DMS153 treated with DMSO at 0.1 percent for 48 hours (cell line): ENCODE measurements around the gene IL1RAPL2.
"Not testable (repeated sequence)": the region's sequence is repeated elsewhere in the genome, so short reads cannot be mapped to it uniquely, and the experiment has no call there.

Source experiments
- DNase-seq: peaks from one replicate; lab custom pipeline; 2025; ENCODE audit not compliant: unreplicated experiment; lab: John Stamatoyannopoulos, UW

Gene IL1RAPL2

GRCh38 chrX:105759598-105759997 is 1193.6 kb downstream of the IL1RAPL2 start:
- no peak for DNase-seq

- no peak for DNase-seq
Measured at GRCh38 chrX:105765691-105766090, 1199.7 kb downstream of the IL1RAPL2 start.

GRCh38 chrX:105773801-105774200 is 1207.8 kb downstream of the IL1RAPL2 start:
- no peak for DNase-seq

- DNase-seq = no peak
Measured at GRCh38 chrX:105775679-105776078, 1209.7 kb downstream of the IL1RAPL2 start.

GRCh38 chrX:105781804-105782203 is 1215.8 kb downstream of the IL1RAPL2 start:
- no peak for DNase-seq

- not testable (repeated sequence) for DNase-seq
Measured at GRCh38 chrX:105796877-105797276, 1230.9 kb downstream of the IL1RAPL2 start.

GRCh38 chrX:105803891-105804290 is 1237.9 kb downstream of the IL1RAPL2 start:
- no peak for DNase-seq

- DNase-seq = not testable (repeated sequence)
Measured at GRCh38 chrX:105805655-105806054, 1239.7 kb downstream of the IL1RAPL2 start.

GRCh38 chrX:105816517-105816916 is 1250.5 kb downstream of the IL1RAPL2 start:
- DNase-seq = no peak
